ENCODE results near the gene PPP2R2D.

The PPP2R2D gene

GRCh38 chr10:131892806-131893675, 7.8 kb upstream of the PPP2R2D start:
- no peak overlapping the region for H3K27ac Mint-ChIP-seq
- H3K4me3 Mint-ChIP-seq: no peak overlapping the region

DNA sequence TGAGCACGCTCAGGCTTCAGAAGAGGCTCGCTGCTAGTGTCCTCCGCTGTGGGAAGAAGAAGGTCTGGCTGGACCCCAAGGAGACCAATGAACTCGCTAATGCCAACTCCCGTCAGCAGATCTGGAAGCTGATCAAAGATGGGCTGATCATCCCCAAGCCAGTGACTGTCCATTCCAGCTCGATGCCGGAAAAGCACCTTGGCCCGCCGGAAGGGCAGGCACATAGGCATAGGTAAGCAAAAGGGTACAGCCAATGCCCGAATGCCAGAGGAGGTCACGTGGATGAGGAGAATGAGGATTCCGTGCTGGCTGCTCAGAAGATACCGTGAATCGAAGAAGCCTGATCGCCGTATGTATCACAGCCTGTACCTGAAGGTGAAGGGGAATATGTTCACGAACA, 5.7 kb upstream of the PPP2R2D start:
- Mint-ChIP-seq H3K4me1 (peaks cover 35% of the 10 kb centered on the region), H3K27ac (no peak overlapping the region), H3K4me3 (no peak overlapping the region), H3K9me3 (no peaks in the 10 kb centered on the region), H3K36me3 (no peaks in the 10 kb centered on the region), H3K27me3 (no peaks in the 10 kb centered on the region)

More at GRCh38 chr10:131892806-131893675, 7.8 kb upstream of the PPP2R2D start:
- Mint-ChIP-seq H3K9me3 (no peaks in the 10 kb centered on the region), H3K36me3 (no peaks in the 10 kb centered on the region), H3K4me1 (peaks cover 19% of the 10 kb centered on the region), H3K27me3 (no peaks in the 10 kb centered on the region)

- H3K4me3 Mint-ChIP-seq: no peak overlapping the region
- H3K27me3 Mint-ChIP-seq: no peaks in the 10 kb centered on the region
- peaks cover 36% of the 10 kb centered on the region for H3K4me1 Mint-ChIP-seq
- peak overlapping the region; percentile 59 for H3K27ac Mint-ChIP-seq
- no peaks in the 10 kb centered on the region for H3K9me3 Mint-ChIP-seq
- H3K36me3 Mint-ChIP-seq: no peaks in the 10 kb centered on the region
These were observed 4.4 kb upstream of the PPP2R2D start for GRCh38 chr10:131896403-131896802.

DNA sequence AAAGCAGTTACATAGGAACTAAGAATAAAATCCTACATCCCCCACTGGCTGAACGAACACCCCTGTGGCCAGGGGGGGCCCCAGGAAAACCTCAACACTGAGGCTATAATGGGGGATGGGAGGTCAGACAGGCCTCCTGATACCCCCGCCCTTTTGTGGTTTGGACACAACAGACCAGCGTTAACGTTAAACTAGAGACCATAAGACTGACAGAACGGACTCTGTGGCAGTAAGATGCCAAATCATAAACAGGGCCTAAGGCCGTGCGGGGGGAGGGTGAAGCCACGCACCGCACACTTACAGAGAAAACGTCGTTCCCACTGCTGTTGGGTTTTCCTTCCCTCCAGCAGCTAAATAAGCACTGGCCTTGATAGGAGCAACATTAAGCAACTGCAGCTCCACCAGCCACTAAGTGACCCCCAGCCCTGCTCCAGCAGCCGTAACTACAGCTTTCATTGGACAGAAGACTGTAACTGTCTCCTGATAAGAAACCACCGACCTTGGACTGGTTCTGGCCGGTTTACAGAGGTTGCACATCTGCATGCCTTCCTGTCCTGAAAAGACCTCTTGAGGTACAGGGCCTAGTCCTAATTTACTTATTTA, 3.4 kb upstream of the PPP2R2D start:
- Mint-ChIP-seq H3K27me3 (no peaks in the 10 kb centered on the region), H3K27ac (no peak overlapping the region), H3K9me3 (no peaks in the 10 kb centered on the region), H3K4me1 (peaks cover 43% of the 10 kb centered on the region), H3K4me3 (no peak overlapping the region), H3K36me3 (no peaks in the 10 kb centered on the region)

DNA sequence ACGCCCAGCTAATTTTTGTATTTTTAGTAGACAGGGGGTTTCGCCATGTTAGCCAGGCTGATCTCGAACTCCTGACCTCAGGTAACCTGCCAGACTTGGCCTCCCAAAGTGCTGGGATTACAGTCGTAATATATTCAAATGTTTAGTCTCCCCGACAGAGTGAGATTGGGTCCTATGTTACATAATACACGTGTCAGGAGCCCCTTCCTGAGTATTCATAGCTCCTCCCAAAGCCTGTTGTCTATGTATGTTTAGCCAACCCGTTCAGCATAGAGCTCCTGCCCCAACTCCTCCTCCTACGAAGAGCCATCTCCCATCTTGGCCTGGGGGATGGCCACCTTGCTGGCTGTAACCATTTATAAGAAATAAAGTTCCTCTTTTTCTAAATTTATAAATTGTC, 2.7 kb upstream of the PPP2R2D start:
- H3K27me3 Mint-ChIP-seq: no peaks in the 10 kb centered on the region
- no peak overlapping the region for H3K27ac Mint-ChIP-seq
- peaks cover 47% of the 10 kb centered on the region for H3K4me1 Mint-ChIP-seq
- no peaks in the 10 kb centered on the region for H3K36me3 Mint-ChIP-seq
- no peak overlapping the region for H3K4me3 Mint-ChIP-seq
- H3K9me3 Mint-ChIP-seq: no peaks in the 10 kb centered on the region

- peaks cover 51% of the 10 kb centered on the region for H3K4me1 Mint-ChIP-seq
- H3K27me3 Mint-ChIP-seq: no peaks in the 10 kb centered on the region
- H3K9me3 Mint-ChIP-seq: no peaks in the 10 kb centered on the region
- peak overlapping the region; percentile 87 for H3K4me3 Mint-ChIP-seq
- H3K27ac Mint-ChIP-seq: peak overlapping the region; percentile 31
- no peaks in the 10 kb centered on the region for H3K36me3 Mint-ChIP-seq
These were observed 2.1 kb upstream of the PPP2R2D start for GRCh38 chr10:131898713-131899112.

- H3K9me3 Mint-ChIP-seq: no peaks in the 10 kb centered on the region
- H3K4me3 Mint-ChIP-seq: peak overlapping the region; percentile 87
- H3K27ac Mint-ChIP-seq: peak overlapping the region; percentile 87
- H3K27me3 Mint-ChIP-seq: no peaks in the 10 kb centered on the region
- H3K4me1 Mint-ChIP-seq: peaks cover 53% of the 10 kb centered on the region
- H3K36me3 Mint-ChIP-seq: no peaks in the 10 kb centered on the region
These were observed 1.6 kb upstream of the PPP2R2D start for GRCh38 chr10:131899116-131899690.

- Mint-ChIP-seq H3K27ac (peak overlapping the region; percentile 87), H3K27me3 (no peaks in the 10 kb centered on the region), H3K4me1 (peaks cover 59% of the 10 kb centered on the region), H3K9me3 (no peaks in the 10 kb centered on the region), H3K36me3 (no peaks in the 10 kb centered on the region), H3K4me3 (peak overlapping the region; percentile 87)
These were observed 986 bp upstream of the PPP2R2D start for GRCh38 chr10:131899695-131900349.

DNA sequence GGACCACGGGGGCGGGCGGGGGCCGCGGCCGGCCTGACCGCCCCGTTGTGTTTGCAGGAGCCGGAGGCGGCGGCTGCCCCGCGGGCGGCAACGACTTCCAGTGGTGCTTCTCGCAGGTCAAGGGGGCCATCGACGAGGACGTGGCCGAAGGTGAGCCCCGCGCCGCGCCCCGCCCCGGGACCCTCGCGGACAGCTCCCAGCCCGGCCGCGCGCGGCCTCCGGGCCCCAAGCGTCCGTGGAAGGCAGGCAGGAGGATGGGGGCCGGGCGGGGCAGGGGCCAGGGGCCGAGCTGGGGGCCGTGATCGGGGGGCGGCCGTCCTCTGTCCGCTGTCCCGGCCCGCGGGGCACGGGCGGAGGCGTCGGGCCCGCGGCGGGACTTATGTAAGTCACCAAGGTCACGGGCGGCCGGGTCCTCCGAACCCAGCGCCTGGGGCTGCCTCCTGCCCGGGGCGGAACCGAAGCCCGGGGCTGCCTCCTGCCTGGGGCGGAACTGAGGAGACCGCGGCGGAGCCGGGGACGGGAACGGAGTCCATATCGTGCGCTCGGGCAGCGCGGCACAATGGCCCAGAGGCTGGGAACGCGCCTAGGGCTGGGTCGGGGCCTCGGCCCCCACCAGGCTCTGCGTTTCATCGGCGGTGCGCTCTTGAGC, 497 bp downstream of the PPP2R2D start:
- Mint-ChIP-seq H3K36me3 (peaks cover 2% of the 10 kb centered on the region), H3K9me3 (no peaks in the 10 kb centered on the region), H3K4me3 (peak overlapping the region; percentile 94), H3K4me1 (peaks cover 60% of the 10 kb centered on the region), H3K27me3 (no peaks in the 10 kb centered on the region), H3K27ac (peak overlapping the region; percentile 95)

DNA sequence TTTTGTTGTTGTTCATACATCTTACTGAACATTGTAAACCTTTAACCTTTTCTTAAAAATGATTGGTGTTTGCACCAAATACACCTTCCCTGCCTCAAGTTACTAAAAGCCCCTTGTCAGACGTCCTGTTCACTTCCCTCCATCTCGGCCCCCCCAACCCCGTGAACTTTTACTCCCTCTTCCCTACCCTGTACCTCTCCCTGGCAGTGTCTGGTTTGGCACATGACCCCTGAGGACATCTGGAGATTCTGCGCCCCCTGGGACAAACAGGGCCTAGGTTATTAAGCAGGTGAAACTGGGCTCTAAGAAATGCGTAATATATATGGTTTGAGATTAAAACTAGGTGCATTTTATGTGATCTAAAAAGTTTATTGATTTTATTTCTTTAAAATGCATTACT, 1.4 kb downstream of the PPP2R2D start:
- Mint-ChIP-seq H3K36me3 (peaks cover 5% of the 10 kb centered on the region), H3K9me3 (no peaks in the 10 kb centered on the region), H3K4me1 (peaks cover 62% of the 10 kb centered on the region), H3K4me3 (peak overlapping the region; percentile 94), H3K27me3 (no peaks in the 10 kb centered on the region), H3K27ac (peak overlapping the region; percentile 95)

DNA sequence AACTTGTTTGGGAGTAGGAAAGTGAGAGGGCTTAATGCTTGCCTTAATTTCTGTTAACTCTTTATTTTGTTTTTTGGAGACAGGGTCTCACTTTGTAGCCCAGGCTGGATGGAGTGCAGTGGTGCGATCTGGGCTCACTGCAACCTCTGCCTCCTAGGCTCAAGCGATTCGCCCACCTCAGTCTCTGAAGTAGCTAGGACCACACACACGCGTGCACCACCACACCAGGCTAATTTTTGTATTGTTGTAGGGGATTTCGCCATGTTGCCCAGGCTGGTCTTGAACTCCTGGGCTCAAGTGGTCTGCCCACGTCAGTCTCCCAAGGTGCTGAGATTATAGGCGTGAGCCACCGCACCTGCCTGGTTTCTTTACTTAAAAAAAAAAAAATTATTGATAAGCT, 1.9 kb downstream of the PPP2R2D start:
- peak overlapping the region; percentile 94 for H3K4me3 Mint-ChIP-seq
- no peaks in the 10 kb centered on the region for H3K9me3 Mint-ChIP-seq
- peaks cover 5% of the 10 kb centered on the region for H3K36me3 Mint-ChIP-seq
- H3K27me3 Mint-ChIP-seq: no peaks in the 10 kb centered on the region
- H3K4me1 Mint-ChIP-seq: peaks cover 66% of the 10 kb centered on the region
- H3K27ac Mint-ChIP-seq: peak overlapping the region; percentile 95

DNA sequence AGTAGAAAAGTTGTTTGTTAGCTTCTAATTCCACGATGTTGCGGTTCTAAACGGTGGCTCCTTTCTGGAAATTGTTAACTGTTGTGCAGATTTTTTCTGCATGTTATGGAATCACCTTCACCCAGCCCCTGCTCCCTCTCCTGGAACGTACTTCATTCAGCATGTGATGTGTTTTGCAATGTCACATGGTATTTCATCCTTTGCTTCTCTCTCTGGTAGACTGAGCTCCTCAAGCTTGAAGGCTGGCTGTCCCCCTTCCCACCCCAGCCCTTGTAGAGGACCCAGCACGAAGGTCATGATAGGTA, 4.4 kb downstream of the PPP2R2D start:
- H3K4me1 Mint-ChIP-seq: peaks cover 72% of the 10 kb centered on the region
- H3K4me3 Mint-ChIP-seq: peak overlapping the region; percentile 72
- no peaks in the 10 kb centered on the region for H3K27me3 Mint-ChIP-seq
- H3K36me3 Mint-ChIP-seq: peaks cover 5% of the 10 kb centered on the region
- H3K9me3 Mint-ChIP-seq: no peaks in the 10 kb centered on the region
- H3K27ac Mint-ChIP-seq: peak overlapping the region; percentile 93

DNA sequence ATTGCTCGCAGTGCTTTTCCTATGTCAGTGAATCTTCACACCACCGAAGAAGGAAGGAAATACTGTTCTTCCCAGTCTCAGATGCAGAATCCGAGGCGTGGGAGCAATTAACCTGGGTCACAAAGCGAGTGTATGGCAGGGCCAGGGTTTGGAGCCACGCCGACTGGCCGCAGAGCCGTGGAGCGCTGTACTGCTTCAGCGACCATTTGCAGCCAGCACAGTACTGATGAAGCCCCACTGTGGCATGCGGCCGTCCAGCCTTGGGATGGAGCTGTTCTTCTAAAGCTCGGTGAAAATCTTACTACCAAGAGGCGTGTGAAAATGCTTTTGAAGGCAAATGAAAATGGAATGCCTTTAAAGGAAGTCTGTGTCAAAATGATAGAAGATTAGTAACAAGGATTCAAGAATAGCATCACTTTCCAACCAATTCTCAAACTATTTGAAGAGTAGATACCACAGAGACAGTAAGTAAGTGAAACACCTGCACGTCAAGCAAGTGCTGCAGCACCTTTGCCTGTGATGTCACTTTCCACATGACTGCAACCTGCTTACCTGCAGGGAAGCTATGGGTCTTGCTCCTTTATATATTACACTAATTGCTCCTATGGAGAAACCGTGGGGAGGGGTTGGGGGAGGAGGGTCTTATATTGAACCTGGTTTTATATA, 4.9 kb downstream of the PPP2R2D start:
- Mint-ChIP-seq H3K27me3 (no peaks in the 10 kb centered on the region), H3K36me3 (peaks cover 5% of the 10 kb centered on the region), H3K4me3 (peak overlapping the region; percentile 72), H3K9me3 (no peaks in the 10 kb centered on the region), H3K4me1 (peaks cover 76% of the 10 kb centered on the region), H3K27ac (peak overlapping the region; percentile 68)

GRCh38 chr10:131906269-131906639, 5.4 kb downstream of the PPP2R2D start:
- peaks cover 78% of the 10 kb centered on the region for H3K4me1 Mint-ChIP-seq
- H3K4me3 Mint-ChIP-seq: peak overlapping the region; percentile 72
- peak overlapping the region; percentile 68 for H3K27ac Mint-ChIP-seq
- peaks cover 5% of the 10 kb centered on the region for H3K36me3 Mint-ChIP-seq
- no peaks in the 10 kb centered on the region for H3K9me3 Mint-ChIP-seq
- H3K27me3 Mint-ChIP-seq: no peaks in the 10 kb centered on the region

DNA sequence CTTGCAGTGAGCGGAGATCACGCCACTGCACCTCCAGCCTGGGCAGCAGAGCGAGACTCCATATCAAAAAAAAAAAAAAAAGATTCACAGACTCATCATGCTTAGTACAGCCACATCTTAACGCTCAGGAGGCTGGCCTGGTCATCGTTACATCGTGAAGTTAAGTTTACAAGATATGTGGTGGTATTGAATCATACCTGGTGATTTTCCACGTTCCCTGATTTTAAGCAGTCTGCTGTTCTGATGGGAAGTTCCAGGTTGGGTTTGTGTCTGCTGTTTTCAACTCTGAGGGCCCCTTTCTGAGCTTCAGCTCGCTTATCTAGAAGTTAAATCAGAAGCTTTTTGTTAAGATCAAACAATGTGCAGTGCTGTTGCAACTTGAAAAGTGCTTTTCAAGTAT, 6.9 kb downstream of the PPP2R2D start:
- Mint-ChIP-seq H3K27ac (peak overlapping the region; percentile 97), H3K27me3 (no peaks in the 10 kb centered on the region), H3K9me3 (no peaks in the 10 kb centered on the region), H3K4me3 (peak overlapping the region; percentile 73), H3K4me1 (peaks cover 82% of the 10 kb centered on the region), H3K36me3 (peaks cover 8% of the 10 kb centered on the region)
